GM19193 (cell line): ENCODE data around the gene HIF1AN.

Experiments
- POLR2A ChIP-seq: IDR thresholded peaks from 4 replicates; pipeline ENCODE4 v1.6.1; 2011; ENCODE audit not compliant: insufficient read depth, insufficient read length; ENCODE audit errors: extremely low read depth

The HIF1AN gene

DNA sequence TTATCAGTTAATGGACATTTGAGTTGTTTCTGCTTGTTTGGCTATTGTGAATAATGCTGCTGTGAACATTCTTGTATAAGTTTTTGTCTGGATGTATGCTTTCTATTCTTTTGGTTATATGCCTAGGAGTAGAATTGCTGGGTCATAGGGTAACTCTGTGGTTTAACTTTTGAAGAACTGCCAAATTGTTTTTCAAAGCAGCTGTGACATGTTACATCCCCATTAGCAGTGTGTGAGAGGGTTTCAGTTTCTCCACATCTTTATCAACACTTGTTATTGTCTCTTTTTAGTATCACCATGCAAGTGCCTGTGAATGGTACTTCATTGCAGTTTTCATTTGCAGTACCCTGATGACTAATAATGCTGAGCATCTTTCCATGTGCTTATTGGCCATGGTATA lies 4.0 kb upstream of the HIF1AN start:
- TF ChIP-seq POLR2A = no peak

DNA sequence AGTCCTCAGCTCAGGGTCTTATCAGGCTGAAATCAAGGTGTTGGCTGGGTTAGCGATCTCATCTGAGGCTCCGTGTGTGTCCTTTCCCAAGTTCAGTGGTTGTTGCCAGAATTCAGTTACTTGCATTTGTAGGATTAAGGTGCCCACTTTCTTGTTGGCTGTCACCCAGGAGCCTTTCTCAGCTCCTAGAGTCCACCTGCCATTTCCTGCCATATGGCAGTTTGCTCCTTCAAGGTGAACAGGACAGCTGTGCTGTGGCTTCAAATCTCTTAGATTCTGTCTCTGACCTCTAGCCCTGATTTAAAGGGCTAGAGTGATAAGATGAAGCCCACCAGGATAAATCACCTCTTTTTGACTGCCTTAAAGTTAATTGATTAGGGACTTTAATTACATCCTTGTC lies 1.0 kb upstream of the HIF1AN start:
- TF ChIP-seq POLR2A = no peak

DNA sequence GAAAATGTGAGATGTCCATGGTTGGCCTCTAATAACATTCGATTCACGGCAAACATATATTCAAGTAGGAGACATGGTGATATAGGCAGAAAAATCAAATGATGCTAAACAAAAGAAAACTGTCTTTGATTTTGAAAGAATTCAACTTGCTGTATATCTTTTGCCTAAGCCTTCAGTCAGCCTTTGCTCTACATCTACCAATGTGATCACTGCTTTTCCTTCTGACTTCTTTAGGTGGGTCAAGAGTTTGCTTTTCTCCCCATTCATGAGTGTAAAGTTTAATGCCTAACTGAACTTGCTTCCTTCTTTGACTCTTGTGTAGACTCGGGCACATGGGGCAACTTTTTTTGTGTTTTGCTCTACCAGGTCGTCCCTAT lies 417 bp upstream of the HIF1AN start:
- no peak for TF ChIP-seq POLR2A

DNA sequence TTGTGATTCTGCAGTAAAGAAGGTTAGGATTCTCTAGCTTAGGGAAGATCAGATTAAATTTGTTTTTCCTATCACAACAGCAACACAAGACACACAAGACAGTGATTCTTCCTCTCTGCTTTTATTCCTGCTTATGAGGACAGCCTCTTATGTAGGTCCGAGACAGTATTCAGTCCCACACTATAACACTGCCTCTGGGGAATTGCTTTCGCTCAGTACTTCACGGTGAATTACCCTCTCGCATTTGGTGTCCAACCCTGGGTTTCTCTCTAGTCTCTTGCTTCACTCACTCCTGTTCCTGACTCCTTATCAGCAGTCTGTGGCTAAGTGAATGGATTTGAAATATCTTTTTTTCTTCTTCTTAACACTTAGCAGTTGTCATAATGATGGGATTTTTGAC lies 1.7 kb downstream of the HIF1AN start:
- no peak for TF ChIP-seq POLR2A

DNA sequence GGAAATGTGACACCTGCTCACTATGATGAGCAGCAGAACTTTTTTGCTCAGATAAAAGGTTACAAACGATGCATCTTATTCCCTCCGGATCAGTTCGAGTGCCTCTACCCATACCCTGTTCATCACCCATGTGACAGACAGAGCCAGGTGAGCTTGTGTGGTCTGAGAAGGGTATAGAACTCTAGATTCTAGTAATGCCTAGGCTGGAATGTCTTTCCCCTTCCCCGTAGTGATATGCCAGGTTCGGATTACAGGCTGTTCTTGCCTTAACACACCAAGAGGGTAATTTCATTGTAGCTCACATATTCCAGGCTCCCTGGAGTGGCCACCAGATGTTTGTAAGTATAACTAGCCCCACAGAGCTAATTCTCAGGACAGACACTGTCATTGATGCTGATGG lies 9.2 kb downstream of the HIF1AN start:
- no peak for TF ChIP-seq POLR2A

DNA sequence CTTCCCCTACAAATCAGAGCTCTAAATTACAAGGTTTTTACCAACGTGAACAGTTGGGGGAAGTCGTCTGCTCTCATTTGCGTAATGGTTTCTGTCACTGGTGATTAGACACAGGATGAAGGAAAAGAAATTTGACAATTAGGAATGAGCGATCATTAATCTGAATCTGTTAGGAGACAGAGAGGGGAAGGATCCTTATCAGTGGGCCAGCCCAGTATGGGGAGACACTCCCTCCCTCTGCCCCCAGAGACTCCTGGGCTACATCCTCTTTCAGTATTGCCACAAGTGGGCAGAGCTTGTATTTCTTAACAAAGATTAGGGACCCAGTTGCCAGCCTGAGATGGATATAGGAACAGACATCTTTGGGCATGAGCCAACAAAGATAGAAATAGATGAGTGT lies 15.5 kb downstream of the HIF1AN start:
- no peak for TF ChIP-seq POLR2A

DNA sequence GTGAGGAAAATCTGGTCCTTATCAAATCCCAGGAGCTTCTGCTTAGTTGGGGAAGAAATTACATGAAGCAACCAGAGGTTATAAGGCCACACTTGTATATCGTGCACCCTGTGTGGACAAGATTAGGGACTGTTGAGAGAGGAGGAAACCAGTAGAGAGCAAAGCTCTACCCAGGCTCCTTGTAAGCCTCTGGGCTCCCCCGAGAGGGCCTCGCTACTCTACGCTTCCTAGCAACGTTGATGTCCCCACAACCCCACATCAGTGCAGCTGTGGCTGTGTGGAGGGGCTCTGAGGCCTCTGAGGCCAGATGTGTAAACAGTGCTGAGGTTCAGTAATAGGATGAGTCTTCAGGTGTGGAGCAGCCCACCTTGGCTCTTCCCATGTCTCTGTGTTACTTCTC lies 16.0 kb downstream of the HIF1AN start:
- no peak for TF ChIP-seq POLR2A

DNA sequence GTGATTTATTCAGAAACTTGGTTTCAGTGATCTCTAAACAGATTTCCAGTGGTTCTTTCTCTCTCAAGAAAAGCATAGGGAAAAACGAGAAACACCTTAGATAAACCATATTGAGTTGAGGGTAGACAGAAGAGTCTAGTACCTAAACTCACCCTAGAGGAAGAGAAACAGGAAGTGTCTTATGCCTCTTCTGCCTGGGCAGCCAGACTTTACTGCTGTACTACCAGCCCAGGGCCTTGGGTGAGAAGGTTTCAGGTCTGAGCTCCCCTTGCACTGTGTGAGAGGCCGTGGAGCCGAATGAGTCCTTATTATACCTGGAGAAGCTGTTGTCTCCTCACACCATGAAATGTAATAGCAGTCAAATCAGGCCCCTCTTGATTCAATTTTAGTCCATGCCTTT lies 18.2 kb downstream of the HIF1AN start:
- TF ChIP-seq POLR2A = no peak

DNA sequence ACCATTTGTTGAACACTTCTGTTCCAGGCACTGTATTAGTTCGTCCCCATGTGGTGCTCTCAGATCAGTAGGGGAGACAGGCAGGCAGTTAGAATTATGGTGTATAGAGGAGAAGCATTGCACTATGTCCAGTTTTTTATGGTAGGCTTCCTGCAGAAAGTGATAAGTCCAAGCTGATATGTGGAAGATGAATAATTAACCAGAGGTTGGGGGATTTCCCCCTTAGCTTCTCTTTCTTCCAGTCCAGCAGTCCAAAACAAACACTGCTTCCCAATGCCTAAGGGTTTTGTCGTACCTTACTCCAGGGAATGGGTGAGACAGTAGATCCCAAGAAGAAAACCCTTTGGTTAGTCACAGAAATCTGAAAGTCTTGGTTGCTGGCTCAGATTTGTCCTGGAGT lies 19.2 kb downstream of the HIF1AN start:
- TF ChIP-seq POLR2A = no peak

DNA sequence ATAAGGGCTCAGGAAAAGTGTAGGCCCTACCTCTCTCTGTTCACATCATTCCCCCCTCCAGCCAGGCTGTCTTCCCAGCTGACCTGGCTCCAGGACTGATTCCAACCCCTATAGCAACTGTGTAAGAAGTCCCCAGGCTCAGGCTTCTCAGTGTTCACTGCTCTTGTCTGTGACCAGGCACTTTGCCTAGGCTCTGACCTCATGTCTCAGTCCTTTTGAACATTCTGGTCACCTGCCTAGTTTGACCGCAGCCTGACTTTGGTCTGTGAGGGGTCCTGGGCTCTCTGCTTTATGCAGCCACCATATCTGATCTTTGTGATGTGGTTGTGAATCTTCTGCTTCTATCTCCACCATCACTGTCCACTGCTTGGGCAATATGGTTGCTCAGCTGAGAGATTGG lies 24.5 kb downstream of the HIF1AN start:
- TF ChIP-seq POLR2A = no peak

DNA sequence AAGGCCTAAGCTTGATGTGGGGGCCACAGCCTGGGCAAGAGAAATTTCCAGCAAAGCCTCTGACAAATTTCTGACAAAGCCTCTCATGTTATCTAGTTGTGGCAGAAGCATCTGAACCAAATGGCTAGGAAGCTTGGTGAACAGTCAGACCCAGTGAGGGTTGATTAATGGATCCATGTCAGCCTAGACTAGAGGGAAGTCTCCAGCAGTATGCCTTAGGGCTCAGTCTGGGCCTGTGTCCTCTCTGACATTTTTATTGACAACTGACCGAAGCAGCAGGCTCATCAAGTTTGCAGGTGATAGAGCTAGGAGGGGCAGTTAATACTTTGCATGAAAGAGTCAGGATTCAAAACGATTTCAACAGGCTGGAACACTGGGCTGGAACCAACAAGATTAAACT lies 25.3 kb downstream of the HIF1AN start:
- TF ChIP-seq POLR2A = no peak

DNA sequence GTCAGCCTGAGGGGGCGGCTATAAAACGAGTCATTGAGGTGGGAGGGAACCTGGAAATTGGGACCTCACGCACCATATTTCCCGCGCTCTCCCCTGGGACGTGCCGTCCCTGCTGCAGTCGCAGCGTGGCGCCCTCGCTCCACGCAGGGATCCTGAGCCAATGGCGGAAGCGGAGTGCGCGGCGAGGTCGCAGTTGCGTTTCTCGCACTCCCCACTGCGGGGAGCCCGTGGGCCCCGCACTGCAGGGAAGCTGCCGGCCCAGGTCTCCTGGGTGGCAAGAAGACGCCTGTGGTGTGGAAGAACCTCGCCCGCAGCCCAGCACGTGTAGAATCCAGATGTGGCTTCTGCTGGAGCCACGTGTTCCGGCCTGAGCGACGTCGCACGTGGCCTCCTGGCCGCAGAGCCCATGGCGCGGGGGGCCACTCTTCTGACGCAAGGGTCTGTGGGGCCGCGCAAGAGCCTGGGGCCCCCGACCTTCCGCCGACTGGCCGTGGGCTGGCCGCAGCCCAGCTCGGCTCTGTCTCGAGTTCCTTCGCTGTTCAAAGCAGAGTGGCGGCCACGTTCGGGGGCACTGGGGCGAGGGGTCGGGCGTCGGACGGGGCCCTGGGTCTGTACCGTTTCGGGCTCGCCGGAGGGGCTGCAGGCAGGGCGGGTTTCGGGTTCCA lies 26.4 kb downstream of the HIF1AN start:
- no peak for TF ChIP-seq POLR2A

DNA sequence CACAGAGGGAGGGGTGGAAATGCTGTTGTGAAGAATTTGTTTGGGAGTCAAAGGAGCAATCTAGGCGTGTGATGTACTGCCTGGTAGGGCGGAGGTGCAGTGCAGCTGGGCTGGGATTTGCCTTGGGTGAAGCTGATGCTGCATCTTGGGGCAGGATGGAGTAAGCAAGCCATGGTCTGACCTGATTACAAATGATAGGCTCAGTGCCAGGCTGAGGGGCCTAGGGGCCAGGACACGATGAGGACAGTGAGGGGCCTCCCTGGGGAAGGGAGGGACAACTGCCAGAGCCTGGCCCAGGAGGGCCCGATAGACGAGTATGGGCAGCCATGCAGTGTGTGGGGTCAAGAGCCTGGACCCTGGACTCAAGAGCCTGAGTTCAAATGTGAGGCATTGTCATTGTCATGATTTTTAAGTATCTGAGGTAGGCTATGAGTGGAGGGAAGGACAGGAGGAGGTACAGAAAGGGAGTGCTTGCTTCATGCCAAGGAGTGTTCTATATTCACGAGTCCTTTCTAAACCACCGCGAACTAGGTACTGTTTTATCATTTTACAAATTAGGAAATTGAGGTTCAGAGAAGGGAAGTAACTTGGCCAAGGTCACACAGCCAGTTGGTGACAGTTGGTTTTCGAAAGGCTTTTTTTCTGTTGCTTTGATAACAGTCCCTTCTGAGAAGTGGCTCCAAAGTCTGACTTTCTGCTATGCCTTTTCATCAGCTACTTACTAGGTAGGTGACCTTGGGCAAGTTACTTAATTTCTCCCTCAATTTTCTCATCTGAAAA lies 29.7 kb downstream of the HIF1AN start:
- no peak for TF ChIP-seq POLR2A

DNA sequence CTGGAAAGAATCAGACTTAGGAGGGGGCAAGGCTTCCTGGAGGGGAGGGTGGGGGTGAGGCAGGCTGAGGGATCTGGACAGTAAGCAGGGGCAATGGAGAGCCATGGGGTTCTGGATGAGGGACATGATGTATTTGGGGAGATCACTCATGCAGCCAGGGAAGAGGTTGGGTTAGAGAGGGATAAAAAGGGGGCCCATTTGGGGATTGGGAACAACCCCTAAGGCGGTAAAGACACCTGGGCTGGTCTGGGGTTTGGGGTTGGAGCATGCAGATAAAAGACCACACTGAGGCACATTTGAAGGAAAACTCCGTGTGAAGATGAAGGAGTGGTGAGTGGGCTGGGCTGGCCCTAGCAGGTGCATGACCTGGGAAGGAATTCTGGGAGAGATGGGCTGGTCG lies 30.8 kb downstream of the HIF1AN start:
- no peak for TF ChIP-seq POLR2A

DNA sequence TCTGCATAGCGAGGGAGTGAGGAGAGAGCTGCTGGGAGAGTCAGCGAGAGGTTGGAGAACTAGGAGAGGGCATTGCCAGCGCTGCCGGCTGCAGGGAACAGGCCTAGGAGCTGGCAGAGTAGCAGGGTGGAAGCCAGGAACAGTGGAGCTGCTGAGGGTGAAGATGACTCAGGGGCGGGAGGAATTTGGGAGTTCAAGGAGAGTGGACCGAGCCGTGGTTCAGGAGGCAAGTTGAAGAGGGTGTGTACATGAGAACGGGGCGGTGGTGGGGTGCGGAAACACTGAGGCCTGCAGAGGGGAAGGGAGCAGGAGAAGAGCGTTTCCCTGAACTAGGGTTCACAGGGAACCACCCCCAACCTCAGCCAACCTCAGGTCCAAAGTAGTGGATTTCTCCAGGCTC lies 31.5 kb downstream of the HIF1AN start:
- TF ChIP-seq POLR2A = no peak

DNA sequence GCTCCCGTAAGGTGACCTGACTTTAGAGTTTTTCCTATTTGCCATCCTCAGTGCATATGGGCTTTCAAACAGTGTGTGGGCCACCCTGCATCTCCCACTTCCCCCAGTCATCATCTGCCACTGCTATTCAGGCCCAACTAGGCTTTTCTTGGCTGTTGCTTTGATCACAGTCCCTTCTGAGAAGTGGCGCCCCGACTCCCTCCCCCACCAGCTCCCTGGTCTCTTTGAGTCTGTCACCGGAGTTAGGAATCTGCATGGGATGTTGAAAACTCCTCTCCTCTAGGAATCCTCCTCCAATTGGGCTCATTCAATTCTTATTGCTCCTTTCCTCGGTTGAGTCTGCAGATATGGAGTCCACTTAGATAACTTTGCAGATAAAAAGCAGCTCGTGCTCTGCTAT lies 32.1 kb downstream of the HIF1AN start:
- TF ChIP-seq POLR2A = no peak

DNA sequence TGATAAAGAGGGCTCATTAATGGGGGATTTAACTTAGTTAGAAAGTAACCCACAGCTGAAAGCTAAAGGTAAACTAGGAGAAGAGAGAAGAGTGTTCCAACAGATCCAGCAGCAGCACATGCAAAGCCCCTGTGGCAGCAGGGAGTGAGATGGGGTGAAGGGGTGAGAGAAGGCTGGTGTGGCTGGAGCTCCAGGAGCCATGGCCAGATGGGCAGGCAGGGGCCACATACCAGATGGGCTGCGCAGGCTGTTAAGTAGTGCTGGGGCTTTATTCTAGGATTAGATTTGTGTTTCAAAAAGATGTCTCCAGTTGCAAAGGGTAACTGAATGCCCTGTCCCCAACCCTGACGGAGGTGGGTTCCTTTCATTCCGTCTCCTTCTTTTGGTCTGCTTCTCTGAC lies 33.2 kb downstream of the HIF1AN start:
- no peak for TF ChIP-seq POLR2A

DNA sequence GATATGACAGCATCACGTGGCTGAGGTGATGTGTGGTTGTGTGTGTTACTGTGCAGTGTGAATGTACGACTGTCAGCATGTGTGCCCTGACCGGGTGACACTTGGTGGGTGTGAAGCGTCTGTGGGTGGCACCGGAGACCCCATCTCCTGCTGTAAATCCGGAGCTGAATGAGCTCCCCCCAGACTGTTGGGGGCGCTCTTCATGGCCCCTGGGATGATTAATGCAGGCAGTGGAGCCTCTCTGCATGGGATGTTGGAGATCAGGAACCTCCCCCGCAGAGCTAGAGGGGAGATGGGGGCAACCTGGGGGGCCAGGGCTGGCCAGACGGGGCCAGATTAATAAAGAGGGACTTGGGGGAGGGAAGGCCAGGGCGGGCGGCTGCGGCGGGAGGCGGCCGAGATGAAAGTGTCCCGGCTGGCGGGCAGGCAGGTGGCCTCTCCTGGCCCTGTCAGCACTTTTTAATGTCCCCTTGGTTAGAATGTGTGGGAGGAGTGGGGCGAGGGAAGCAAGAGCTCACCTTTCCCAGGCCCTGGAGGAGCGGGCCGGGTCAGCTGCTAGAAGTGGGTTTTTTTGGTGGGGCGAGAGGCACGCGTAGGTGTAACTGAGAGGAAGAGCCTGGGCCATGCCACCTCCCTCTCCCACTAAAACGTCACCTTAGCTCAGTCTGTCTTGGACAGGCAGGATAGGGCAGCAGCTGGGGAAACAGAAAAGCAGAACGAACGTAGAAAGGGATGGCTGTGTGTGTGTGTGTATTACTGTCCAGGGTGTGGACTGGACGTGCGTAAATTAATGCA lies 34.1 kb downstream of the HIF1AN start:
- TF ChIP-seq POLR2A = no peak
